AG09309 (cell line): Measurements from ENCODE around the gene TMCO6.
"Not testable (repeated sequence)": the region's sequence is repeated elsewhere in the genome, so short reads cannot be mapped to it uniquely, and the experiment has no call there.

Experiments used
- DNase-seq: peaks from one replicate; pipeline ENCODE4 v3.0.0-alpha.2; 2010; ENCODE audit warnings: low read depth
- H3K4me3 ChIP-seq: 2 replicates; pipeline ENCODE4 v1.5.1; 2011; ENCODE audit warnings: mild to moderate bottlenecking, low read depth, low read length, moderate library complexity; ENCODE audit not compliant: control insufficient read depth
- CTCF ChIP-seq: IDR thresholded peaks from 2 replicates; pipeline ENCODE4 v1.5.1; 2011; ENCODE audit warnings: mild to moderate bottlenecking, low read depth, low read length, inconsistent platforms; ENCODE audit not compliant: insufficient read depth, control insufficient read depth; ENCODE audit errors: missing control alignments

Gene TMCO6

GRCh38 chr5:140598836-140599235 is 40.4 kb upstream of the TMCO6 start:
- DNase-seq: no peak
- no peak for TF ChIP-seq CTCF
- no peak overlapping the region for H3K4me3 ChIP-seq

GRCh38 chr5:140600096-140600495 is 39.2 kb upstream of the TMCO6 start:
- no peak for DNase-seq
- no peak for TF ChIP-seq CTCF

GRCh38 chr5:140602147-140602546 is 37.1 kb upstream of the TMCO6 start:
- DNase-seq: no peak
- no peak overlapping the region for H3K4me3 ChIP-seq
- no peak for TF ChIP-seq CTCF

More at GRCh38 chr5:140600096-140600495, 39.2 kb upstream of the TMCO6 start:
- H3K4me3 ChIP-seq: no peak overlapping the region

GRCh38 chr5:140603446-140603698 is 35.9 kb upstream of the TMCO6 start:
- not testable (repeated sequence) for DNase-seq, H3K4me3 ChIP-seq

GRCh38 chr5:140603734-140604133 is 35.5 kb upstream of the TMCO6 start:
- no peak for TF ChIP-seq CTCF
- DNase-seq: no peak
- no peak overlapping the region for H3K4me3 ChIP-seq

- no peak overlapping the region for H3K4me3 ChIP-seq
- no peak for DNase-seq
- TF ChIP-seq CTCF: no peak
These were observed 33.4 kb upstream of the TMCO6 start for GRCh38 chr5:140605879-140606278.

GRCh38 chr5:140607031-140607430 is 32.2 kb upstream of the TMCO6 start:
- DNase-seq: no peak
- no peak overlapping the region for H3K4me3 ChIP-seq
- TF ChIP-seq CTCF: no peak
